ENCODE results near the gene COMMD1. TPM values are rescaled to one million over a fixed set of nuclear protein-coding genes. Genes with fewer than 3 reads are reported as not detected.
"Not testable (repeated sequence)": the region's sequence is repeated elsewhere in the genome, so short reads cannot be mapped to it uniquely, and the experiment has no call there.

The COMMD1 gene
- total RNA-seq, 4 donors from 2014 or later = 76.0 to 132 (median 100) TPM

DNA sequence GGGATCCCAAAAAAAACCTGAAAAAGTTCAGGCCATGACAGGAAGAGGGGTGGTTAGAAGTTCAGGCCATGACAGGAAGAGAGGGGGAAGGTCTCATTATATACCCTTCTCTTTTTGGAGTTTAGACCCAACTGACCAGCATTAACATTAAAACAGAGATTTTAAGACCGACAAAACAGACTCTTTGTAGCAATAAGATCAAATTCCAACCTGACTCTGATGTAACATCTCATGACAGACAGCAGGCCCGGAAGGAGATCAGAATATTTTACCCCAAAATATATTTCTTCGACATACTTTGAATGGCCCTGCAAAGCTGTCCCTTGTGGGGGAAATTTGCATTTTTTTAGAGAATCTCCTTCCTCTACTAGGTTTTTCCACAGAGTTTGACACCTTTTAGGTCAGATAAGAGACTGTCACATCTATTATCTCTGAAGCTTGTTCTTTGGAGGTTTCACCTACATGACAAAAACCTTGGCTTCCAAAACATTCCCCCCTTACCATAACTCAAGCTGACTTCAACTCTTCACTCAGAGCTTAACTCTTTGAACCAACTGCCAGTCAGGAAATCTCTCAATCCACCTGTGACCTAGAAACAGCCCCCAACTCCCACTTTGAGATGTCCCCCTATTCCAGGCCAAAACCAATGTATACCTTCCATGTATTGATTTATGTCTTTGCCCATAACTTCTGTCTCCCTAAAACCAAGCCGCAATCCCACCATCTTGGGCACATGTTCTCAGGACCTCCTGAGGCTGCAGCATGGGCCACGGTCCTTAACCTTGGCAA is 239.4 kb downstream of the COMMD1 start:
- TF ChIP-seq, protein P1, sequence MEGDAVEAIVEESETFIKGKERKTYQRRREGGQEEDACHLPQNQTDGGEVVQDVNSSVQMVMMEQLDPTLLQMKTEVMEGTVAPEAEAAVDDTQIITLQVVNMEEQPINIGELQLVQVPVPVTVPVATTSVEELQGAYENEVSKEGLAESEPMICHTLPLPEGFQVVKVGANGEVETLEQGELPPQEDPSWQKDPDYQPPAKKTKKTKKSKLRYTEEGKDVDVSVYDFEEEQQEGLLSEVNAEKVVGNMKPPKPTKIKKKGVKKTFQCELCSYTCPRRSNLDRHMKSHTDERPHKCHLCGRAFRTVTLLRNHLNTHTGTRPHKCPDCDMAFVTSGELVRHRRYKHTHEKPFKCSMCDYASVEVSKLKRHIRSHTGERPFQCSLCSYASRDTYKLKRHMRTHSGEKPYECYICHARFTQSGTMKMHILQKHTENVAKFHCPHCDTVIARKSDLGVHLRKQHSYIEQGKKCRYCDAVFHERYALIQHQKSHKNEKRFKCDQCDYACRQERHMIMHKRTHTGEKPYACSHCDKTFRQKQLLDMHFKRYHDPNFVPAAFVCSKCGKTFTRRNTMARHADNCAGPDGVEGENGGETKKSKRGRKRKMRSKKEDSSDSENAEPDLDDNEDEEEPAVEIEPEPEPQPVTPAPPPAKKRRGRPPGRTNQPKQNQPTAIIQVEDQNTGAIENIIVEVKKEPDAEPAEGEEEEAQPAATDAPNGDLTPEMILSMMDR (IDR thresholded peaks at IDR 0.05) = no peak
- TF ChIP-seq POLR2A (IDR thresholded peaks at IDR 0.05) = no peak
- DNase-seq = no peak
- no peaks in the 10 kb centered on the region for H3K27me3 ChIP-seq
- H3K36me3 ChIP-seq = no peaks in the 10 kb centered on the region
- no peaks in the 10 kb centered on the region for H3K9me3 ChIP-seq
- H3K4me1 ChIP-seq = no peaks in the 10 kb centered on the region
- H3K27ac ChIP-seq = no peak overlapping the region
- WGBS, 2 donors = 95 to 98% methylated on average over 5 of the region's 5 CpGs
- intact Hi-C loops (cut with DNase I) = no loop called here
- H3K4me3 ChIP-seq (replicated peaks in 1 of 3) = no peak overlapping the region

DNA sequence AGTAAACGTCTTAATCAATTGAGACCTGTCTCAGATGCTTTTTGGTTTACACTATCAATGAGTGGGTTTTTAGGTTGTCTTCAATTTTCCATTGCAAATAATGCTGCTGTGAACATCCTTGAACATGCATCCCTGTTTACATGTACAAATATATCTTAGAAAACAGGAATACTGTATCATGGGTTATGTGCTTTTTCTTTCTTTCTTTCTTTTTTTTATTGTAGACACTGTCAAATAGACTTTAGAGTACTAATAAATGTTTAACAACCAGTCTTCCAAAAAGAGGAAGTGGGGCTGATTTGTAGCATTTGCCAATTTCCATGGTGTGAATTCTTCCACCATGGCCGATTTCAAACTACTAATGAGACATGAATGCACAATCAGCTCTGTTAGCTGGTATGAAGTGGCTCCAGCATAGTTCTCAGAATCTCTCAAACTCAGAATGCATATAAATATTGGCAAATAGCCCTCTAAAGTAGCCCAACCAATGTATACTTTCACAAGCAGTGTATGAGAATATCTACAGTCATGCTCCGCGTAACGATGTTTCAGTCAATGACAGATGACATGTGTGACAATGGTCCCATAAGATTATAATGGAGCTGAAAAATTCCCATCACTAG is 240.1 kb downstream of the COMMD1 start:
- no peaks in the 10 kb centered on the region for H3K36me3 ChIP-seq
- H3K9me3 ChIP-seq = no peaks in the 10 kb centered on the region
- no peaks in the 10 kb centered on the region for H3K27me3 ChIP-seq
- WGBS, 2 donors = 90 to 93% methylated on average over 5 of the region's 5 CpGs
- H3K4me3 ChIP-seq (replicated peaks in 1 of 3) = no peak overlapping the region
- TF ChIP-seq, protein P1 (IDR thresholded peaks at IDR 0.05) = no peak
- TF ChIP-seq POLR2A (IDR thresholded peaks at IDR 0.05) = no peak
- intact Hi-C loops (cut with DNase I) = no loop called here
- DNase-seq = no peak
- H3K27ac ChIP-seq = no peak overlapping the region
- no peaks in the 10 kb centered on the region for H3K4me1 ChIP-seq

- H3K4me1 ChIP-seq; H3K9me3 ChIP-seq; H3K4me3 ChIP-seq (replicated peaks in 1 of 3); H3K36me3 ChIP-seq; H3K27me3 ChIP-seq; H3K27ac ChIP-seq; intact Hi-C loops (cut with DNase I); DNase-seq: not testable (repeated sequence)
- WGBS, 2 donors = 91 to 94% methylated on average over 7 of the region's 7 CpGs
Observed at GRCh38 chr2:62146790-62147189, 241.3 kb downstream of the COMMD1 start.

DNA sequence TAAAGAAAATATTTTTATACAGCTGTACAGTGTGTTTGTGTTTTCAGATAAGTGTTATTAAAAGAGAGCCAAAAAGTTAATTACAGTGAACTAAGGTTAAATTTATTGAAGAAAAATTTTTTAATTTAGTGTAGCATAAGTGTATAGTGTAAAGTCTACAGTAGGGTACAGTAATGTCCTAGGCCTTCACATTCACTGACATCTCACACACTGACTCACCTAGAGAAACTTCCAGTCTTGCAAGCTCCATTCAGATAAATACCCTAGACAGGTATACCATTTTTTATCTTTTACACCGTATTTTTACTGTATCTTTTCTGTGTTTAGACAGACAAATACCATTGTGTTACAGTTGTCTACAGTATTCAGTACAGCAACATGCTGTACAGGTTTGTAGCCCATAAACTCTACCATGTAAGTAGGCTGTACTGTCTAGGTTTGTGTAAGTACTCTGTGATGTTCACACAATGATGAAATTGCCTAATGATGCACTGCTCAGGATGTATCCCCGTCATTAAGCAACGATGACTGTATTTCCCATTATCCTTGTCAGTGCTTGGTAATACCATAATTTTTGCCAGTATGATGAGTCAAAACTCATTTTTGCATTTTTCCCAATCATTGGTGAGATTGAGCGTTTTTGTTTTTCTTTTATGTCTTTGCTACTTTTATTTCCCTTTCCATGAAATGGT is 242.3 kb downstream of the COMMD1 start:
- H3K27ac ChIP-seq = no peak overlapping the region
- intact Hi-C loops (cut with DNase I) = no loop called here
- no peaks in the 10 kb centered on the region for H3K9me3 ChIP-seq
- DNase-seq = no peak
- H3K27me3 ChIP-seq = no peaks in the 10 kb centered on the region
- TF ChIP-seq, protein P1 (IDR thresholded peaks at IDR 0.05) = no peak
- TF ChIP-seq POLR2A (IDR thresholded peaks at IDR 0.05) = no peak
- WGBS, 2 donors = 94 to 99% methylated on average over 4 of the region's 4 CpGs
- H3K4me1 ChIP-seq = peaks cover 6% of the 10 kb centered on the region in 2 donors
- H3K36me3 ChIP-seq = no peaks in the 10 kb centered on the region
- no peak overlapping the region for H3K4me3 ChIP-seq (replicated peaks in 1 of 3)

DNA sequence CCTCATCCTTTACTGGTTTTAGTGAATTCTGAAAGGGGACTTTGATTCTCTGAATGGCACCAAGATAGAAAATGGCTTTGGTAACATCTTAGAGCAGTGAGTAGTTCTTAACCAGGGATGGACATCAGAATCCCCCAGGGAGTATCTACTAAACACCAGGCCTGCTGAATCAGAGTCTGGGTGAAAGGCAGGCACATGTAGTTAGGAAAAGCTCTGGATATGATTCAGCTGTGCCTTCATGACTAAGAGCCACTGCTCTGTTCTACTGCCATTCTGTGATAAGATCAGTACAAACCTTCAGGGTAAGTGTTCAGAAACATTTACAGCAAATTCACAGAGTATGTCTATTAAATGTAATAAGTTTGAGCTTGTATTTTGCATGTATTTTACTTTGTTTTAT is 244.2 kb downstream of the COMMD1 start:
- Histone ChIP-seq H3K36me3 (no peaks in the 10 kb centered on the region), H3K4me3 (replicated peaks in 1 of 3) (no peak overlapping the region), H3K27ac (no peak overlapping the region), H3K27me3 (no peaks in the 10 kb centered on the region), H3K4me1 (peaks cover 6% of the 10 kb centered on the region in 2 donors), H3K9me3 (no peaks in the 10 kb centered on the region)
- intact Hi-C loops (cut with DNase I) = no loop called here
- DNase-seq = no peak
- TF ChIP-seq, protein P1 (IDR thresholded peaks at IDR 0.05) = no peak
- no peak for TF ChIP-seq POLR2A (IDR thresholded peaks at IDR 0.05)

Data from thyroid gland (tissue), 4 donors.